Stomach smooth muscle (tissue), 2 donors: Measurements from ENCODE around the gene IL27RA.

Source experiments
- H3K27ac ChIP-seq: one replicate; pipeline ENCODE4 v1.7.0; 2013; ENCODE audit warnings: mild to moderate bottlenecking, low read length, inconsistent platforms
- H3K27me3 ChIP-seq, 2 donors: one replicate each; pipeline ENCODE4 v1.7.0; 2013; ENCODE audit warnings: low read length in 2 of 2; ENCODE audit not compliant: insufficient read depth in 2 of 2, control insufficient read depth in 1 of 2
- H3K36me3 ChIP-seq, 2 donors: one replicate each; pipeline ENCODE4 v1.7.0; 2013; ENCODE audit warnings: low read length in 2 of 2; ENCODE audit not compliant: control insufficient read depth in 2 of 2, insufficient read depth in 2 of 2
- H3K4me1 ChIP-seq: one replicate; pipeline ENCODE4 v1.7.0; 2013; ENCODE audit warnings: low read length; ENCODE audit not compliant: control insufficient read depth, insufficient read depth
- H3K4me3 ChIP-seq, 2 donors: one replicate each; pipeline ENCODE4 v1.7.0; 2013; ENCODE audit warnings: low read length in 2 of 2
- H3K9ac ChIP-seq, 2 donors: one replicate each; pipeline ENCODE4 v1.7.0; 2013; ENCODE audit warnings: low read length in 2 of 2, mild to moderate bottlenecking in 1 of 2
- H3K9me3 ChIP-seq, 2 donors: one replicate each; pipeline ENCODE4 v1.7.0; 2013; ENCODE audit warnings: low read length in 2 of 2; ENCODE audit not compliant: control insufficient read depth in 2 of 2
- donor health status: healthy.
- donor health status: Pancreatic carcinoma.

Gene IL27RA

GRCh38 chr19:14090509-14091080 is 59.0 kb downstream of the IL27RA start, which contains the start of gene SAMD1:
Gene SAMD1 (minus strand): TSS chr19:14090751.
- Histone ChIP-seq H3K36me3 (peaks cover 5 to 8% of the 10 kb centered on the region in 2 donors), H3K9ac (peak within 1 kb of the TSS; percentile 69 to 81), H3K4me1 (peaks cover 14% of the 10 kb centered on the region), H3K27ac (peak within 1 kb of the TSS; percentile 86), H3K4me3 (peak within 1 kb of the TSS; percentile 80 to 90), H3K9me3 (peaks cover 2 to 6% of the 10 kb centered on the region in 2 donors), H3K27me3 (no peaks in the 10 kb centered on the region)

DNA sequence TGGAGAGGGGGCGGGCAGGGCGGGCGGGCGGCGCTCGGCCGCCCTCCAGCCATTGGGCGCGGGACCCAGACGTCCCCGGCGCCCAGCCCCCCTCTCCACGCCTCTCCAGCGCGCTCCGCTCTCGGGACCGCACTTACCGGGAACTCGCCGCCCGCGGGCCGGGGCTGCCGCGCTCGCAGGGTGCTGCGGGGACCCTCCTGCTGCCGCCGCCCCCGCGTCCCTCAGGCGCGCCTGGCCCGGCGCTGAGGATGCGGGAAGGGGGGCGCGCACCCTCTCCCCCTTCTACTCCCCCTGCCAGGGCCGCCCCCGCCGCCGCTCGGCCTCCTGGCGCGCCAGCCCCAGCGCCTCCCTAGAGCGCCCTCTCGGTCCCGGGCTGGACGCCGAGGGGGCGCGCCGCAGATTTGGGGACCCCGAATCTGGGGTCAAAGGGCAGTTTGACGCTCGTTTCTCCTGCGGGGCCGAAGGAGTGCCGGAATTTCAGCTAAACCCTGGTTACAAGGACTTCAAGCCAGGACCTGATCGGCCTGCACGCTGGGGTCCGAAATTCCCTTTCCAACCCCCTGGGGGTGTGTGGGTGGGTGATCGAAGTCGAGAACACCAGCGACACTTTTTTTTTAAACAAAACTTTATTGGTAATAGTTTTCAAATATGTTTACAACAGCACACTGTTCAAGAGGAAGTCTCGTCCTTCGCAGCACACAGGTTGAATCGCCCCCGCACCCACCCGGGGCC is 59.7 kb downstream of the IL27RA start:
- H3K27ac ChIP-seq, result peak overlapping the region; percentile 86
- H3K9ac ChIP-seq, result peak overlapping the region; percentile 69 to 81
- H3K4me1 ChIP-seq, result peaks cover 14% of the 10 kb centered on the region
- peak overlapping the region; percentile 80 to 90 for H3K4me3 ChIP-seq
- H3K27me3 ChIP-seq, result no peaks in the 10 kb centered on the region
- H3K9me3 ChIP-seq, result peaks cover 2 to 6% of the 10 kb centered on the region in 2 donors
- H3K36me3 ChIP-seq, result peaks cover 5 to 8% of the 10 kb centered on the region in 2 donors

- Histone ChIP-seq H3K9ac (no peak overlapping the region), H3K4me3 (peak overlapping the region; percentile 80 to 90), H3K27me3 (no peaks in the 10 kb centered on the region), H3K27ac (peak overlapping the region; percentile 86), H3K4me1 (peaks cover 14% of the 10 kb centered on the region), H3K9me3 (peaks cover 2 to 6% of the 10 kb centered on the region in 2 donors), H3K36me3 (peaks cover 8 to 11% of the 10 kb centered on the region in 2 donors)
These were observed 60.4 kb downstream of the IL27RA start for GRCh38 chr19:14091813-14092462.

GRCh38 chr19:14093117-14093823 is 61.7 kb downstream of the IL27RA start:
- Histone ChIP-seq H3K27ac (no peak overlapping the region), H3K4me3 (no peak overlapping the region), H3K4me1 (peaks cover 14% of the 10 kb centered on the region), H3K9ac (no peak overlapping the region), H3K36me3 (peaks cover 15 to 18% of the 10 kb centered on the region in 2 donors), H3K9me3 (peaks cover 2 to 6% of the 10 kb centered on the region in 2 donors), H3K27me3 (no peaks in the 10 kb centered on the region)

DNA sequence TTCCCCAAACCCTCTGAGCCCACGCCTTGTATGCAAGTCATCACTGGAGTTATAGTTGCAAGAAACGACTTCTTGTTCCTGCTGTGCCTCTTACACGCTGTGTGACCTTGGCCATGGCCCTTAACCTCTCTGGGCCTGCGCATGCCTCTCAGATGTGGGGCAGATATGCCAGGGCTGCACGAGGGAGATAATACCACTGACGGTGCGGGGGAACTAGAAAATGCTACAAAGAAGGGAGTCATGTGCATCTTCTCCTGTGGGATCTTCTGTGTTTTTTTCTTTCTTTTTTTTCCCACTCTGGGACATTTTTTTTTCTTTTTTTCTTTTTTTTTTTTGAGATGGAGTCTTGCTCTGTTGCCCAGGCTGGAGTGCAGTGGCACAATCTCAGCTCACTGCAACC is 63.3 kb downstream of the IL27RA start:
- Histone ChIP-seq H3K27ac (no peak overlapping the region), H3K4me1 (peaks cover 4% of the 10 kb centered on the region), H3K4me3 (no peak overlapping the region), H3K9me3 (peaks cover 2 to 6% of the 10 kb centered on the region in 2 donors), H3K9ac (no peak overlapping the region), H3K27me3 (no peaks in the 10 kb centered on the region), H3K36me3 (peaks cover 11 to 14% of the 10 kb centered on the region in 2 donors)

DNA sequence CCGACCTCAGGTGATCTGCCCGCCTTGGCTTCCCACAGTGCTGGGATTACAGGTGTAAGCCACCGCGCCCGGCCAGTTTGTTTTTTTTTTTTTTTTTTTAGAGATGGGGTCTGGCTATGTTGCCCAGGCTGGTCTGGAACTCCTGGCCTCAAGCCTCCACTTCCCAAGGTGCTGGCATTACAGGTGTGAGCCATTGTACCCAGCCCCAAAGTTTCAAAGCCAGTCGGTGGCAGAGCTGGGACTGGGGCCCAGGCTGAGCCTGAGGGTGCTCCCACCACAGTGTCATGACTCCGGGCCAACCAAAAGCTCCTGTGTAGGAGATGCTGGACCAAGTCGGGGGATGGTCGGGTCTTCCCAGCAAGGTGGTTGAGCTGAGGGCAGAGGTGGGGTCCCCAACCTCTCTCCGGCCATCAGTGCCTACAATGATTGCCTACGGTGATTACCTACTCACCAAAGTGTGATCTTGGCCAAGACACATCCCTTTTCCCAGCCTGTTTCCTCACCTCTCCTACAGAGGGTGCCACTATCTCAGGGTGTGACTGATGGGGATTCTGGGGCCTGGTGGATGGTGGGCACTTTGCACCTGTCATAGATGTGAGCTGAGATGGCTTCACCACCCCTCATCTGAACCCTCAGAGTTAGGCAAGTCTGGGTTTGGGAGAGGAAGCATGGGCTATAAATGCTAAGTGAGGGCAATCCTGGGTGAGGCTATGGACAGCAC is 64.9 kb downstream of the IL27RA start:
- no peak overlapping the region for H3K4me3 ChIP-seq
- H3K36me3 ChIP-seq, result peaks cover 17 to 23% of the 10 kb centered on the region in 2 donors
- peaks cover 4% of the 10 kb centered on the region for H3K4me1 ChIP-seq
- H3K9ac ChIP-seq, result no peak overlapping the region
- no peak overlapping the region for H3K27ac ChIP-seq
- H3K27me3 ChIP-seq, result no peaks in the 10 kb centered on the region
- peaks cover 2 to 6% of the 10 kb centered on the region in 2 donors for H3K9me3 ChIP-seq

DNA sequence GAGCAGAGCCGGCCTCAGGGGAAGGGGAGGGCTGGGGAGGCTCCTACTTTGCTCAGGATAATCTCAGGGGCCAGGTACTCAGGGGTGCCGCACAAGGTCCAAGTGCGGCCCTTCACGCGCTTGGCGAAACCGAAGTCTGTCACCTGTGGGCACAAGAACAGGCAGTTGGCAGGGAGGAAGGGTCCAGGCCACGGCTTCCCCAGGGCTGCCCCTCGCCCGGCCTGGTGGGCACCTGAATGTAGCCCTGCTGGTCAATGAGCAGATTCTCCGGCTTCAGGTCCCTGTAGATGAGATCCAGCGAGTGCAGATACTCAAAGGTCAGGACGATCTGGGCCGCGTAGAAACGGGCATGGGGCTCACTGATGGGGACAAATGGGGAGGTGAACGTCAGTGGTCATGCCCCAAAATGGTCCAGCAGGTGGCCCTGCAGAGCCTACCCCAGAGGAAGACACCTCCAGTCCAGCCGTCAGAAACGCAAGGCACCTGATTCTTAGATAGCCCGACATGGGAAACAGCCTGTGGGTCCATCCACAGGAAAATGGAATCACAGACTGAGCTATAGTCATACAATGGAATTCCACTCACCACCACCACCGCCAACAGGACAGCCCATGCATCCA is 66.1 kb downstream of the IL27RA start:
- no peak overlapping the region for H3K9ac ChIP-seq
- no peaks in the 10 kb centered on the region for H3K4me1 ChIP-seq
- no peak overlapping the region for H3K27ac ChIP-seq
- H3K27me3 ChIP-seq, result no peaks in the 10 kb centered on the region
- no peak overlapping the region for H3K4me3 ChIP-seq
- H3K36me3 ChIP-seq, result peaks cover 24 to 30% of the 10 kb centered on the region in 2 donors
- peaks cover 2 to 6% of the 10 kb centered on the region in 2 donors for H3K9me3 ChIP-seq

- H3K27ac ChIP-seq, result no peak overlapping the region
- H3K9ac ChIP-seq, result no peak overlapping the region
- H3K4me1 ChIP-seq, result no peaks in the 10 kb centered on the region
- no peaks in the 10 kb centered on the region for H3K9me3 ChIP-seq
- no peaks in the 10 kb centered on the region for H3K27me3 ChIP-seq
- no peak overlapping the region for H3K4me3 ChIP-seq
- peaks cover 33 to 44% of the 10 kb centered on the region in 2 donors for H3K36me3 ChIP-seq
These were observed 69.5 kb downstream of the IL27RA start for GRCh38 chr19:14101003-14101545.

DNA sequence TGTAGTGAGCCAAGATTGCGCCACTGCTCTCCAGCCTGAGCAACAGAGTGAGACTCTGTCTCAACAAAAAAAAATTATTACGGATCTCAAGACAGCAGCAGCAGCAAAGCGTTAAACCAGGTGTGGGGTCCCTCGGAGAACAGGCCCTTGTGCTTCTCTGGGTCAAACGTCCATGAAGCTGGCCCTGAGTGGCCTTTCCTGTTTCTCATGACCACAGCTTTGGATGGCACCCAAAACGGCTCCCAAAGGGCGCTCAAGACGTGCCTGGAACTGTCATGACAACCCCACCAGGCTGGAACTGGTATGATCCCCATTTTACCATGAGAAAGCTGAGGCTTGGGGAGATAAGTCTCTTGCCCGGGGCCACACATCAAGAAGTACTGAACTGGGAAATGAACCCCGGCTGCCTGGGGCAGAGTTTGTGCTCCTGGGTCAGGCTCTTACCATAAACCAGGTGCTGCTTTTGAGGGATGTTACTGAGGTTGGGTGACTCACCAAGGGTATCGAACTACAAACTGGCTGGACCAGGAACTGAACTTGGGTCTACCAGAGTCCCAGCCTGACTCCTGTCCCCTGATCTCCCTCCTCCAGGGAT is 70.6 kb downstream of the IL27RA start:
- Histone ChIP-seq H3K27me3 (no peaks in the 10 kb centered on the region), H3K4me3 (no peak overlapping the region), H3K4me1 (peaks cover 1% of the 10 kb centered on the region), H3K27ac (no peak overlapping the region), H3K9me3 (no peaks in the 10 kb centered on the region), H3K36me3 (peaks cover 33 to 35% of the 10 kb centered on the region in 2 donors), H3K9ac (no peak overlapping the region)
